HepG2 (cell line): ENCODE data around the gene RNASE8. TPM values are rescaled to one million over a fixed set of nuclear protein-coding genes. Genes with fewer than 3 reads are reported as not detected.

ENCODE experiments used
- BRF2 ChIP-seq: sonication (generic); formaldehyde crosslinking; IDR thresholded peaks from 2 replicates; pipeline ENCODE4 v1.8.1; 2022; ENCODE audit warnings: mild to moderate bottlenecking, missing genetic modification reagents
- DRAP1 ChIP-seq: IDR thresholded peaks from 2 replicates; pipeline ENCODE4 v1.6.1; 2016; ENCODE audit warnings: missing genetic modification reagents, missing compliant biosample characterization
- E2F5 ChIP-seq: sonication (generic); formaldehyde crosslinking; conservative IDR thresholded peaks from 2 replicates; pipeline ENCODE4 v1.4.0; 2020; ENCODE audit warnings: missing genetic modification reagents
- KMT2A ChIP-seq: sonication (generic); formaldehyde crosslinking; IDR thresholded peaks from 2 replicates; pipeline ENCODE4 v1.4.0; 2020; ENCODE audit warnings: missing genetic modification reagents
- MTF2 ChIP-seq: sonication (generic); formaldehyde crosslinking; IDR thresholded peaks from 2 replicates; pipeline ENCODE4 v1.5.0; 2020; ENCODE audit warnings: missing genetic modification reagents, borderline replicate concordance
- ZBTB26 ChIP-seq: IDR thresholded peaks from 2 replicates; pipeline ENCODE4 v1.6.1; 2016; ENCODE audit warnings: missing compliant biosample characterization, missing genetic modification reagents, borderline replicate concordance
- ZKSCAN5 ChIP-seq: sonication (generic); formaldehyde crosslinking; IDR thresholded peaks from 2 replicates; pipeline ENCODE4 v1.5.1; 2020; ENCODE audit warnings: mild to moderate bottlenecking, missing genetic modification reagents
- ZNF556 ChIP-seq: sonication (generic); formaldehyde crosslinking; IDR thresholded peaks from 2 replicates; pipeline ENCODE4 v1.4.0; 2020; ENCODE audit warnings: mild to moderate bottlenecking, missing genetic modification reagents, borderline replicate concordance
- ZNF598 ChIP-seq: sonication (generic); formaldehyde crosslinking; IDR thresholded peaks from 2 replicates; pipeline ENCODE4 v1.5.1; 2020; ENCODE audit warnings: mild to moderate bottlenecking, missing genetic modification reagents, borderline replicate concordance
- ZNF687 ChIP-seq: sonication (generic); formaldehyde crosslinking; IDR thresholded peaks from 2 replicates; pipeline ENCODE4 v1.5.1; 2020; ENCODE audit warnings: mild to moderate bottlenecking, missing genetic modification reagents, moderate library complexity
- ZNF703 ChIP-seq: sonication (generic); formaldehyde crosslinking; IDR thresholded peaks from 2 replicates; pipeline ENCODE4 v1.5.1; 2020; ENCODE audit warnings: missing genetic modification reagents, mild to moderate bottlenecking, moderate library complexity, borderline replicate concordance
- ZNF709 ChIP-seq: sonication (generic); formaldehyde crosslinking; IDR thresholded peaks from 2 replicates; pipeline ENCODE4 v1.5.0; 2020; ENCODE audit warnings: mild to moderate bottlenecking, missing genetic modification reagents
- ZNF800 ChIP-seq: sonication (generic); formaldehyde crosslinking; IDR thresholded peaks from 2 replicates; pipeline ENCODE4 v1.4.0; 2020; ENCODE audit warnings: missing genetic modification reagents
- polyA plus RNA-seq, 8 experiments: library from polyadenylated mRNA; depleted of rRNA in 3 of 8; stranded (reverse) in 7 of 8; unstranded in 1 of 8; fragments of >200 nt; fragmentation: Illumina TruSeq in 4 of 8; extraction: Trizol in 4 of 8; gene quantifications; 2 replicates each; pipeline versions ENCODE4 v1.2.1 to v1.2.3, GENCODE V29; 2011 to 2016; ENCODE audit warnings: low read depth in 4 of 8, missing spikeins in 1 of 8, mixed read lengths in 1 of 8; ENCODE audit not compliant: insufficient read depth in 1 of 8
- total RNA-seq, 5 experiments: library from RNA; depleted of rRNA; stranded (reverse); fragments of >200 nt; fragmentation: Illumina TruSeq; extraction: Trizol; gene quantifications; 2 replicates each; pipeline ENCODE4 v1.2.3, GENCODE V29; 2016; ENCODE audit warnings: low read depth in 1 of 5
- TF ChIP-seq, protein P1 (sequence below): sonication (generic); formaldehyde crosslinking; IDR thresholded peaks from 2 replicates; pipeline ENCODE4 v1.4.0; 2020; ENCODE audit warnings: mild to moderate bottlenecking, missing genetic modification reagents

Gene RNASE8
- total and polyA plus RNA-seq, 2 of the 13 experiments (the other 11 are each of a cell fraction or from before 2014, with no cell fraction given) = not detected

- TF ChIP-seq ZNF703 (CRISPR knock-in tag) = 0 out of 2 replicates have a peak, but pooled peaks have one; percentile 90
- TF ChIP-seq DRAP1 (CRISPR knock-in tag) = 0 out of 2 replicates have a peak, but pooled peaks have one; percentile 27
- TF ChIP-seq MTF2 (CRISPR knock-in tag) = peak; percentile 40; the same call in 1 of the 2 replicates
- peak; percentile 79; the same call in 1 of the 2 replicates for TF ChIP-seq KMT2A (CRISPR knock-in tag)
- TF ChIP-seq ZNF598 = peak; percentile 77; the same call in 1 of the 2 replicates
- 0 out of 2 replicates have a peak, but pooled peaks have one; percentile 47 for TF ChIP-seq ZNF800
- TF ChIP-seq E2F5 = peak; percentile 91
- TF ChIP-seq ZNF556 (CRISPR knock-in tag) = peak; percentile 55; the same call in 1 of the 2 replicates
- 0 out of 2 replicates have a peak, but pooled peaks have one; percentile 18 for TF ChIP-seq ZBTB26
- no peak for TF ChIP-seq ZNF709 (CRISPR knock-in tag)
- peak; percentile 73 for TF ChIP-seq ZNF687
- peak; percentile 10; the same call in 1 of the 2 replicates for TF ChIP-seq ZKSCAN5 (CRISPR knock-in tag)
- peak; percentile 7; the same call in 1 of the 2 replicates for TF ChIP-seq BRF2
- TF ChIP-seq, protein P1, sequence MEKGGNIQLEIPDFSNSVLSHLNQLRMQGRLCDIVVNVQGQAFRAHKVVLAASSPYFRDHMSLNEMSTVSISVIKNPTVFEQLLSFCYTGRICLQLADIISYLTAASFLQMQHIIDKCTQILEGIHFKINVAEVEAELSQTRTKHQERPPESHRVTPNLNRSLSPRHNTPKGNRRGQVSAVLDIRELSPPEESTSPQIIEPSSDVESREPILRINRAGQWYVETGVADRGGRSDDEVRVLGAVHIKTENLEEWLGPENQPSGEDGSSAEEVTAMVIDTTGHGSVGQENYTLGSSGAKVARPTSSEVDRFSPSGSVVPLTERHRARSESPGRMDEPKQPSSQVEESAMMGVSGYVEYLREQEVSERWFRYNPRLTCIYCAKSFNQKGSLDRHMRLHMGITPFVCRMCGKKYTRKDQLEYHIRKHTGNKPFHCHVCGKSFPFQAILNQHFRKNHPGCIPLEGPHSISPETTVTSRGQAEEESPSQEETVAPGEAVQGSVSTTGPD (CRISPR knock-in tag) = peak; percentile 28; the same call in 1 of the 2 replicates
Measured at GRCh38 chr14:21069388-21070082, 11.9 kb downstream of the RNASE8 start (continued).
